IPS-18a (cell line): ENCODE results near the gene C9orf72.
"Not testable (repeated sequence)": the region's sequence is repeated elsewhere in the genome, so short reads cannot be mapped to it uniquely, and the experiment has no call there.

Experiments used
- H3K27ac ChIP-seq: one replicate; pipeline ENCODE4 v1.5.1; 2013; ENCODE audit warnings: low read length
- H3K27me3 ChIP-seq: one replicate; pipeline ENCODE4 v1.6.1; 2013; ENCODE audit warnings: mild to moderate bottlenecking, low read length; ENCODE audit not compliant: control insufficient read depth, insufficient read depth
- H3K36me3 ChIP-seq: one replicate; pipeline ENCODE4 v1.6.1; 2013; ENCODE audit warnings: low read depth, low read length; ENCODE audit not compliant: control insufficient read depth
- H3K4me1 ChIP-seq: one replicate; pipeline ENCODE4 v1.6.1; 2013; ENCODE audit warnings: low read depth, low read length; ENCODE audit not compliant: control insufficient read depth
- H3K4me3 ChIP-seq: one replicate; pipeline ENCODE4 v1.5.1; 2013; ENCODE audit warnings: low read length
- H3K9ac ChIP-seq: one replicate; pipeline ENCODE4 v1.6.1; 2013; ENCODE audit warnings: mild to moderate bottlenecking, low read length, moderate library complexity
- H3K9me3 ChIP-seq: one replicate; pipeline ENCODE4 v1.6.1; 2013; ENCODE audit warnings: low read depth, low read length; ENCODE audit not compliant: control insufficient read depth

C9orf72 gene

DNA sequence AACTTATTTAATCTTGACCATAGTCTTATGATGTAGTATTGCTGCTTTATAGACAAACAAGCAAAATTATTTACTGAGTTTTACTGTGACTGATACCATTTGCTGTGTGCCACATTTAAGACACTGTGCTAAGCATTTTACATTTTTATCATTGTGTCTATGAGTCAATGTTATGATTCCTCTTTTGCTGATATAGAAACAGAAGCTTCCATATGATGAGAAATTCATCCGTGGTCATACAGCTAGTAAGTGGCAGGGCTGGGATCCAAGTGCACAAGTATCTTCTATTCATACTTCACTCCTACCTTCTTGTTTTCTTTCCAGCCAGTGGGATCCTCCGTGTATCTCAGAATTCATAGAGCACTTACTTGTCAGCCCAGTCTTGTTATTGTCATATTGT, 66.3 kb downstream of the C9orf72 start:
- Histone ChIP-seq H3K27ac (no peak overlapping the region), H3K4me1 (peaks cover 5% of the 10 kb centered on the region), H3K9ac (no peak overlapping the region), H3K4me3 (no peak overlapping the region), H3K27me3 (no peaks in the 10 kb centered on the region), H3K9me3 (no peaks in the 10 kb centered on the region), H3K36me3 (no peaks in the 10 kb centered on the region)

DNA sequence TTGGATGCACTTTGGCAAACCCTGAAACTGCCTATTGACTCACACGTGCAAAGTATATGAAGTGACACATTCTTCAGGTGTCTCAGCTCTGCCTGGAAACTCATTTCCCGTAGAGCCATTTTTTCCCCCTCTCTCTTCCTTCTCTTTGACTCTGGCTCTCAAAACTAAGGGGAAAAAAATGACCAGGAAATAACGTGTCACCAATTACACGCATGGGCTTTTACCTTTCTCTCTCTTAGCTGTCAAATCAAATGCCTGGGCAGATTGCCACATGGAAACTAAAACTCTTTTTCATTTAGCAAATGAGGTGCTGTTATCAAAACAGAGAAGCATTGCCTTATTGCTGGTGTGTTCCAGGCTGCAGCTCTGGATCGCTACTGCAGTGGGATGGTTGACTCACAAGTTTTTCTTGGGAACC, 67.5 kb downstream of the C9orf72 start:
- H3K4me3 ChIP-seq, result no peak overlapping the region
- no peaks in the 10 kb centered on the region for H3K9me3 ChIP-seq
- H3K27me3 ChIP-seq, result no peaks in the 10 kb centered on the region
- H3K9ac ChIP-seq, result no peak overlapping the region
- H3K36me3 ChIP-seq, result no peaks in the 10 kb centered on the region
- no peak overlapping the region for H3K27ac ChIP-seq
- H3K4me1 ChIP-seq, result peaks cover 5% of the 10 kb centered on the region

DNA sequence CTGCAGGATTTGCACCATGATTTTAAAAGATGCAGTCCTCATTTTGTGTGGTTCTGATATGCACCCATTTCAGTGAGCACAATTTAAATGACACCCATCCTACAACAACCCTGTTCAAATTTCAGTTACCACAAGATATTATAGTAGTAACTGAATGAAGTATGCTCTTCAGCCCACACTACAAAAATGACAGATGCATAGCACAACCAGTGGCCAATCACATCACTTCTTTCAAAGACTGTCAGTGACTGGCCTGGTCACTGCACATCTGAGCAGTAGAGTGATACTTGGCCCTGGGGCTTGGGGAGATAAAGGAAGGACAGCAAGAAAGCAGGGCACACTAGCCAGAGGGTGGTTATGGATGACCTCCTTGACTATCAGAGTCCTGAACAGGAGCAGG, 69.0 kb downstream of the C9orf72 start:
- Histone ChIP-seq H3K9ac (no peak overlapping the region), H3K9me3 (no peaks in the 10 kb centered on the region), H3K27me3 (no peaks in the 10 kb centered on the region), H3K4me3 (no peak overlapping the region), H3K4me1 (peaks cover 14% of the 10 kb centered on the region), H3K27ac (no peak overlapping the region), H3K36me3 (no peaks in the 10 kb centered on the region)

DNA sequence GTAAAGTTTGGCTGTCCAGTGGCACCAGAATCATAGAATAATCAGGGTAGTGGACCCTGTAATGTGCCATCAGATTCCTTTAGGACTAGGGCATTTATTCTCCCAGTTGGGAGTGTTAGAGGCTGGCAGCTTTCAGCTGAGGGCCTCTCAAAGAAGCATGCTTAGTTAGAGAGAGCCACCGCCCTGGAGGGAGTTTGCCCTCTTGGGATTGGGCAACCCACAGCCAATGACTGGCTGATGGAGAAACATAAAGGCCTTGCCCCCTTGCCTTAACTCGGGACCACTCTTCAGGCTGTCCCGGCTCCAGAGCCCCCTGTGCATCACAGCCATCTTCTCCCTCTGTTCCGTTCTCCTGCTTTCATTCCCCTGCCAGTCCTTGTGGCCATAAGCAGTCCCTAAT, 69.7 kb downstream of the C9orf72 start:
- Histone ChIP-seq H3K27ac (no peak overlapping the region), H3K4me3 (no peak overlapping the region), H3K9ac (no peak overlapping the region), H3K4me1 (peaks cover 19% of the 10 kb centered on the region), H3K36me3 (no peaks in the 10 kb centered on the region), H3K9me3 (no peaks in the 10 kb centered on the region), H3K27me3 (no peaks in the 10 kb centered on the region)

DNA sequence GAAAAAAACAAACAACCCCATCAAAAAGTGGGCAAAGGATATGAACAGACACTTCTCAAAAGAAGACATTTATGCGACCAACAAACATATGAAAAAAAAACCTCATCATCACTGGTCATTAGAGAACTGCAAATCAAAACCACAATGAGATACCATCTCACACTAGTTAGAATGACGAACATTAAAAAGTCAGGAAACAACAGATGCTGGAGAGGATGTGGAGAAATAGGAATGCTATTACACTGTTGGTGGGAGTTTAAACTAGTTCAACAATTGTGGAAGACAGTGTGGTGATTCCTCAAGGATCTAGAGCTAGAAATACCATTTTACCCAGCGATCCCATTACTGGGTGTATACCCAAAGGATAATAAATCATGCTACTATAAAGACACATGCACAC, 72.4 kb downstream of the C9orf72 start:
- H3K4me3 ChIP-seq, H3K36me3 ChIP-seq, H3K27ac ChIP-seq, H3K27me3 ChIP-seq, H3K9ac ChIP-seq, H3K9me3 ChIP-seq: not testable (repeated sequence)
- H3K4me1 ChIP-seq, result peaks cover 43% of the 10 kb centered on the region

DNA sequence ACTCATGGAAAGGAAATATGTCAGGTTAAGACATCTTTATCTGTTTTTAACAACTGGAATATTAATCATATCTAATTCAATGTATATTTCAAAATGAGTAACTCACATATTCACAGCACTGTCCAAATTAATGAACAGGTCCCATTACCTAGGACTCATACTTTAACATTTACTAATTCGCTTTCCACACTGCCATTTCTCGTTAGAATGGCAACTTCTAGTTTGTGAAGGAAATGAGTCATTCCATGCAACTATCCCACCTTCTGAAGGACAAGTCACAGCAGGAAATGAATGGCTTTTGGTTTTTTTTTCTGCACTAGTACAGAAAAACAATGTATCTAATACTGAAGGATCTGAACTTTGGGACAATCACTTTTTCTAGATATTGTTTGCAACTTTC, 73.8 kb downstream of the C9orf72 start:
- Histone ChIP-seq H3K9ac (no peak overlapping the region), H3K27me3 (no peaks in the 10 kb centered on the region), H3K9me3 (no peaks in the 10 kb centered on the region), H3K27ac (no peak overlapping the region), H3K4me1 (peaks cover 49% of the 10 kb centered on the region), H3K36me3 (no peaks in the 10 kb centered on the region), H3K4me3 (no peak overlapping the region)

- Histone ChIP-seq H3K36me3 (no peaks in the 10 kb centered on the region), H3K9me3 (no peaks in the 10 kb centered on the region), H3K4me1 (peaks cover 44% of the 10 kb centered on the region), H3K27ac (no peak overlapping the region), H3K9ac (no peak overlapping the region), H3K27me3 (no peaks in the 10 kb centered on the region), H3K4me3 (peak overlapping the region; percentile 34)
Observed at GRCh38 chr9:27497883-27498417, 75.3 kb downstream of the C9orf72 start.
